NT2/D1 (cell line): ENCODE data around the gene MRPL21.

ENCODE experiments used
- SUZ12 ChIP-seq: IDR thresholded peaks from 2 replicates; pipeline ENCODE4 v1.6.1; 2011; ENCODE audit not compliant: insufficient read length, insufficient read depth; ENCODE audit errors: extremely low read depth
- YY1 ChIP-seq: IDR thresholded peaks from 2 replicates; pipeline ENCODE4 v1.6.1; 2011; ENCODE audit not compliant: insufficient read length, insufficient read depth
- ZNF274 ChIP-seq: IDR thresholded peaks from 2 replicates; pipeline ENCODE4 v1.6.1; 2011; ENCODE audit warnings: mild to moderate bottlenecking, low read depth, low read length

GRCh38 chr11:68910965-68911364 is 7.3 kb upstream of the MRPL21 start:
- TF ChIP-seq ZNF274 = no peak
- TF ChIP-seq YY1 = no peak
- TF ChIP-seq SUZ12 = no peak
